Activated CD4-positive, alpha-beta T cell treated with anti-CD3 and anti-CD28 coated beads, Interleukin-2, amount 10 ng/mL, durations not matched to agents 24 days and 14 days (primary cell): ENCODE measurements around the gene TOX2. TPM values are rescaled to one million over a fixed set of nuclear protein-coding genes. Genes with fewer than 3 reads are reported as not detected.

Experiments
- DNase-seq: peaks from one replicate; pipeline ENCODE4 v3.0.0; 2022
- H3K27ac Mint-ChIP-seq: one replicate; pipeline ENCODE4 v1.8.0; 2022; ENCODE audit warnings: mild to moderate bottlenecking, mixed read lengths
- H3K27me3 Mint-ChIP-seq: one replicate; pipeline ENCODE4 v1.8.0; 2022; ENCODE audit warnings: mixed read lengths
- H3K36me3 Mint-ChIP-seq: one replicate; pipeline ENCODE4 v1.8.0; 2022; ENCODE audit warnings: low read depth, mild to moderate bottlenecking, mixed read lengths
- H3K4me1 Mint-ChIP-seq: one replicate; pipeline ENCODE4 v1.8.0; 2021; ENCODE audit warnings: mixed read lengths
- H3K4me3 Mint-ChIP-seq: one replicate; pipeline ENCODE4 v1.8.0; 2022; ENCODE audit warnings: mild to moderate bottlenecking, moderate library complexity, mixed read lengths
- H3K9me3 Mint-ChIP-seq: one replicate; pipeline ENCODE4 v1.8.0; 2021; ENCODE audit warnings: mixed read lengths
- intact Hi-C: fragments of 100-400 bp; cut with micrococcal nuclease; formaldehyde crosslinking; loops from one replicate; pipeline ENCODE4 v1.15.1; 2023
- total RNA-seq: library from RNA; stranded (reverse); gene quantifications from 2 replicates; pipeline ENCODE4 v1.2.3, GENCODE V29; 2022

TOX2 gene
- total RNA-seq, 1 donor from 2014 or later: 2.6 TPM

GRCh38 chr20:44053046-44053445 lies 138.4 kb downstream of the TOX2 start:
- peak; percentile 52 for DNase-seq
- no peak overlapping the region for H3K4me3 Mint-ChIP-seq
- no peak overlapping the region for H3K27ac Mint-ChIP-seq
- peaks cover 5% of the 10 kb centered on the region for H3K27me3 Mint-ChIP-seq
- no peaks in the 10 kb centered on the region for H3K4me1 Mint-ChIP-seq
- H3K9me3 Mint-ChIP-seq: no peaks in the 10 kb centered on the region
- intact Hi-C loops: no loop called here
- H3K36me3 Mint-ChIP-seq: peaks cover 2% of the 10 kb centered on the region

- H3K4me1 Mint-ChIP-seq: no peaks in the 10 kb centered on the region
- intact Hi-C loops: no loop called here
- H3K9me3 Mint-ChIP-seq: peaks cover 9% of the 10 kb centered on the region
- H3K4me3 Mint-ChIP-seq: no peak overlapping the region
- H3K27ac Mint-ChIP-seq: no peak overlapping the region
- peaks cover 12% of the 10 kb centered on the region for H3K36me3 Mint-ChIP-seq
- peak; percentile 45 for DNase-seq
- H3K27me3 Mint-ChIP-seq: peaks cover 5% of the 10 kb centered on the region
These were observed 139.5 kb downstream of the TOX2 start for GRCh38 chr20:44054118-44054517.

GRCh38 chr20:44054849-44055248 lies 140.2 kb downstream of the TOX2 start:
- Mint-ChIP-seq H3K9me3 (peaks cover 11% of the 10 kb centered on the region), H3K4me1 (no peaks in the 10 kb centered on the region), H3K27me3 (peaks cover 6% of the 10 kb centered on the region), H3K27ac (no peak overlapping the region), H3K4me3 (no peak overlapping the region), H3K36me3 (peaks cover 13% of the 10 kb centered on the region)
- peak; percentile 34 for DNase-seq
- intact Hi-C loops: no loop called here

- Mint-ChIP-seq H3K4me1 (peaks cover 8% of the 10 kb centered on the region), H3K4me3 (no peak overlapping the region), H3K36me3 (peaks cover 17% of the 10 kb centered on the region), H3K27me3 (peaks cover 11% of the 10 kb centered on the region), H3K9me3 (peaks cover 18% of the 10 kb centered on the region), H3K27ac (no peak overlapping the region)
- peak; percentile 86 for DNase-seq
- intact Hi-C loops: loop anchor here (1.0 kb wide), 1 partner anchor 24 kb away; no protein-coding TSS in a partner anchor
These were observed 141.5 kb downstream of the TOX2 start for GRCh38 chr20:44056010-44056698.

- Mint-ChIP-seq H3K4me3 (no peak overlapping the region), H3K27me3 (peaks cover 16% of the 10 kb centered on the region), H3K9me3 (peaks cover 23% of the 10 kb centered on the region), H3K36me3 (peaks cover 20% of the 10 kb centered on the region), H3K27ac (no peak overlapping the region), H3K4me1 (peaks cover 10% of the 10 kb centered on the region)
- peak; percentile 47 for DNase-seq
- intact Hi-C loops: no loop called here
These were observed 143.3 kb downstream of the TOX2 start for GRCh38 chr20:44057698-44058675.

GRCh38 chr20:44064501-44065400 lies 150.1 kb downstream of the TOX2 start:
- H3K27ac Mint-ChIP-seq: no peak overlapping the region
- DNase-seq: peak; percentile 54
- peaks cover 17% of the 10 kb centered on the region for H3K27me3 Mint-ChIP-seq
- intact Hi-C loops: loop anchor here (5.0 kb wide), 1 partner anchor 37 kb away; no protein-coding TSS in a partner anchor
- H3K4me1 Mint-ChIP-seq: peaks cover 29% of the 10 kb centered on the region
- peaks cover 15% of the 10 kb centered on the region for H3K9me3 Mint-ChIP-seq
- H3K4me3 Mint-ChIP-seq: no peak overlapping the region
- H3K36me3 Mint-ChIP-seq: peaks cover 10% of the 10 kb centered on the region

GRCh38 chr20:44065401-44066340 lies 151.0 kb downstream of the TOX2 start:
- peak; percentile 52 for DNase-seq
- peaks cover 35% of the 10 kb centered on the region for H3K4me1 Mint-ChIP-seq
- peaks cover 9% of the 10 kb centered on the region for H3K36me3 Mint-ChIP-seq
- no peak overlapping the region for H3K4me3 Mint-ChIP-seq
- intact Hi-C loops: loop anchor here (5.0 kb wide), 1 partner anchor 38 kb away; no protein-coding TSS in a partner anchor
- peaks cover 15% of the 10 kb centered on the region for H3K27me3 Mint-ChIP-seq
- H3K9me3 Mint-ChIP-seq: peaks cover 13% of the 10 kb centered on the region
- no peak overlapping the region for H3K27ac Mint-ChIP-seq

GRCh38 chr20:44066645-44067606 lies 152.3 kb downstream of the TOX2 start:
- Mint-ChIP-seq H3K36me3 (peaks cover 6% of the 10 kb centered on the region), H3K9me3 (peaks cover 8% of the 10 kb centered on the region), H3K27ac (no peak overlapping the region), H3K4me3 (no peak overlapping the region), H3K4me1 (peaks cover 40% of the 10 kb centered on the region), H3K27me3 (peaks cover 11% of the 10 kb centered on the region)
- intact Hi-C loops: loop anchor here (5.0 kb wide), 1 partner anchor 40 kb away; no protein-coding TSS in a partner anchor
- DNase-seq: peak; percentile 58

- Mint-ChIP-seq H3K4me1 (peaks cover 44% of the 10 kb centered on the region), H3K36me3 (peaks cover 6% of the 10 kb centered on the region), H3K27me3 (peaks cover 8% of the 10 kb centered on the region), H3K27ac (no peak overlapping the region), H3K4me3 (no peak overlapping the region), H3K9me3 (peaks cover 6% of the 10 kb centered on the region)
- intact Hi-C loops: loop anchor here (2.0 to 5.0 kb wide), 2 partner anchors 40 to 119 kb away; no protein-coding TSS in a partner anchor
- DNase-seq: peak; percentile 51
These were observed 153.0 kb downstream of the TOX2 start for GRCh38 chr20:44067650-44068081.

- Mint-ChIP-seq H3K36me3 (peaks cover 2% of the 10 kb centered on the region), H3K4me3 (peak overlapping the region; percentile 77), H3K9me3 (no peaks in the 10 kb centered on the region), H3K4me1 (peaks cover 46% of the 10 kb centered on the region), H3K27ac (peak overlapping the region; percentile 93), H3K27me3 (peaks cover 3% of the 10 kb centered on the region)
- peak; percentile 73 for DNase-seq
- intact Hi-C loops: loop anchor here (1.0 to 5.0 kb wide), 3 partner anchors 41 to 317 kb away; no protein-coding TSS in a partner anchor
These were observed 153.9 kb downstream of the TOX2 start for GRCh38 chr20:44068316-44069201.
